Islet of Langerhans (tissue), 1 donor: ENCODE data around the gene CTNNA3.

ENCODE experiments used
- FAIRE-seq: peaks from one replicate; lab custom pipeline; 2011; peaks lifted over from hg19 to GRCh38; lab: Jason Lieb, UNC

CTNNA3 gene

DNA sequence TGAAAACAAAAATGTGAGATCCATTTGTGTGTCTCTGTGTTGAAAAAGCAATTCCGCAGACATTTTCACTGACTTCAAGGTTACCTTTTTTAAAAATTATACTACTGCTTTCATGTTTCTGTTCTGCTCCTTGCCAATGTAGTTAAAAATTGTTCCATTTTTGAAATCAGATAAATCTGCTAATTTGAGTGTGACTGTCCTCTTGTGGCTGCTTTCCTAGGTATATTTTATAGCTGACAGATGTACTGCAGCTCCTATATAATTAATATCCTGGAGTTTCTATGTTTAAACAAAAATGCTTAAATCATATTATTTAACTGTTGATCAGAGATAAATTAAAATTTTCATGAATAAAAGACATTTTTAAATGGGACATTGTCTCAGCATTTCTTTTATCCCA is 947.8 kb downstream of the CTNNA3 start:
- no peak for FAIRE-seq

DNA sequence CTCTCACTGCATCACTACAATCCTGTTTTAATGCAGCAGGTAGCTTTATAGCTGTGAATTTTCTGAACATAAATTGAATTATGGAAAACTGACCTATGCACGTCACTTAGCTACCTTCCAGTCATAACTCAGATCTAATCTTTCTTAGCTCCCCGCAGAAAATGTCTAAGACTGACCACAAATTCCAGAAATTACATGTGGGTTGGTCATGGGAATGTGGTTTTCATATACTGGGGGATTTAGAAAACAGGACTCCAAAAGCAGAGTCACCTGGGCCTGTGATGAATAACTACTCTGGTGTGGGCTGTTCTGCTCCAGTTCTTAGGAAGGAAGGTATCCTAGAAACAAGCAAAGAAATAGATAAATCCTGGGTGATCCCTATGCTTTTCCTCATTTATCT is 948.5 kb downstream of the CTNNA3 start:
- no peak for FAIRE-seq

DNA sequence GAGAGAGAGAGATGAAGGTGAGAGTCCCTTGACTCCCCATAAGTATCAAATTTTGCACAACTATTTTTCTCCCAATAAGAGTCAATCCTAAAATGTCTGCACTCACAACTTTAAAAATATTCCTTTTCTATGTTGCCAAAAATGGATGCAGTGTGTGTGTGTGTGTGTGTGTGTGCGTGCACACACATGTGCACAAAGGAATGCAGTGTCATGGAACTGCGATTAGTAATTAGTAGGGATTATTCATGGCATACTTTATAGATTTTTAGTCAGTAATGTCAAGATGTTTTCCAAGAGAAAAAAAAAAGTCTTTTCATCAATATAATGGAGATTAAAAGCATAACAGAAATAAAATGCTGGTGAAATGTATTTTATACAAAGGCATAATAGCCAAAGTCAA is 949.3 kb downstream of the CTNNA3 start:
- FAIRE-seq: no peak

DNA sequence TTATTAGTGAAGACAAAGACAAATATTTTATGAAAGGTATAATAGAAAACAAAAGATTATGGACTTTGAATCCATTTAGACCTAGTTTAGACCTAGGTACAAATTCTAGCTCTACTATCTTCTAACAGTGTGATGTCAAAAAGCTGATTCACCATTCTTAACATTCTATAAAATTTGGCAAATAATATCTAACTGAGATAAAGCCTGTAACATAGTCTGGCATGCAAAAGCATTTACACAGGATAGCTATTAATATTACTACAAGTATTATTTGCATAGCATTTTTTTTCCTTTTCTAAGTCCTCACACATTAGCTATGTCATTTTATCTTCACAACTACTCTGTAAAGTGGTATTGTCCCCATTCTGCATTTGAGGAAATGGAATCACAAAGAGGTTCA is 949.7 kb downstream of the CTNNA3 start:
- FAIRE-seq: no peak

DNA sequence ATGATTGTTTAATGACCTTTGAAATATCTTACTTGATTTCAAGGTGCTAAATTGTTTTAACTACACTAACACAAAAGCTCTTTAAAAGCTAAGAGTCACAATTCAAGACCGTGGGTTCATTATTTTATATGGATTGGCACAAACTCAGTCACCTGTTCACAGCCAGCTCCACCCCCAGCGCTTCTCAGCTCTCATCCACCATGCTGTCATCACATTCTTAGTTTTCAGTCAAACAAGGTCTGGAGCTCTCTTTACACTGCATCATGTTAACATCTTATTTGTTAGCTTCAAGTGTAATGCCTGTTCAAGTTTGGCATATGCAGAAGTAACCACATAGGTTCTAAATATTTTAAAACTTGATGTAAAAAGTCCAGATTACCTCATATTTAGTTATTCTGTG is 951.1 kb downstream of the CTNNA3 start:
- no peak for FAIRE-seq

DNA sequence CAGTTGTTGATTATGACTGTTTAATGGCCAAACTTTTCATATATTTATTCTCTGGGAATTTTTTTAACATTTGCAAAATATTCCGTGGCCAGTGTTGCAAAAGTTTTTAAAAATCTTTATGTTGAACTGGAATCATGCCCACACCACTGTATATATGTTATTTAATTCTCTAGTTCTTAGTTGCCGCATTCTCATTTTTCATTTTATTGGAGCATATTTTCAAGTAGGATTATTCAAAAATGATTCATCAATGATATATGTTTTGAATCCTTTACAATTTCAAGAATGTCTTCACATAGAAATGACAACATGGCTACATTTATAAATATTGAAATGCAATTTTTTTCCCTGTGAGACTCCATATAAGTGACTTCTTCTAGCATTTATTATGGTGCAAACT is 958.8 kb downstream of the CTNNA3 start:
- no peak for FAIRE-seq

DNA sequence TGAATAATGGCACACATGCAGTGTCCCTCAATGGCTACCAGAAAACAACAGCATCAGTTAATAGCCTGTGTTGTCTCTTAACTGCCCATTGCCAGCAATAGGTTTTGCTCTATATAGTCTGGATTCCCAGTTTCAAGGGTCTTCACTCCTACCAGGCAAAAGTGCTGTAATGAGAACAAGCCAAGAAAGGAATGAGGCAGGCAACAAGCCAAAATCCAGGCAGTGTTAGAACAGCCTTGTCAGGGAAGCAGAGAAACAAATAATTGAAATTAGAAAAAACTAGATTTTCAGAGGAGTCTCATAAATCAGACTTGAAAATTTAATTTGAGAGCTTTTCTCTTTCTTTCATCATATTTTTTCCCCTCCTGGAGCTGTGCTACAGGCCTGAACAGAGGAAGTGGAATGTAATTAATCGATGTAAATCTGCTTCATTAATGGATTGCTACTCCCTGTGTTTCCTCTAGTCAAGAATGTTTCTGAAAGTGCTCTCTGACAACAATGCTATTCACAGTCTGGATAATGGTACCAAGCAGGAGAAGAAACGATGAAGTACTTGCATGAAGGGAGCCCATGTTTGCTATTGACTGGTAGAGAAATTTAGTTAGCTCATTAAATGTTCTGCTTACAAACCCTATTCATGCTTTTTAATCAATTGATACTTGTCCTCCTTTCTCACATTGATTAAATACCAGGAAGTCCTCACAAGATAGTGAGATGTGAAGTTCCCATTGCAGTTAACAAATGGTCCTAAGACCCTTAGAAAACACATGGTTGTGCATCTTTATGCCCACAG is 972.2 kb downstream of the CTNNA3 start:
- FAIRE-seq: no peak

DNA sequence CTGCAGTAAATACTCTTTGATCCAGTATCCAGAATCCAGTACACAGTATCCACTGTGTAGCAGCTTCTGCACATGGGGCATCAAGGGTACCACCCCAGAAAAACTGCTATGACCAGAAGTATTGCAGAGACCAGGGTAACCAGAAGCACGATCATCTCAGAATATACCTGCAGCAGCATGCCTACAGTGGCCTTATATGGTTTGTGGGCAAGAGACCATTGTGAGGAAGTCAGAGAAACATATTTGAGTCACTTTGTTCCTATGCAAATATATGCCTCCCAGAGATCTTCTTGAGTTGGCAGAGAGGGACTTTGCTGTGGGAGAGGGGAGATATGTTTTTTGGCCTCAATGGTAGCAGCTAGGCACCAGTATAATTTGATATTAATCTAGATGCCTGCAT is 976.5 kb downstream of the CTNNA3 start:
- FAIRE-seq: no peak

DNA sequence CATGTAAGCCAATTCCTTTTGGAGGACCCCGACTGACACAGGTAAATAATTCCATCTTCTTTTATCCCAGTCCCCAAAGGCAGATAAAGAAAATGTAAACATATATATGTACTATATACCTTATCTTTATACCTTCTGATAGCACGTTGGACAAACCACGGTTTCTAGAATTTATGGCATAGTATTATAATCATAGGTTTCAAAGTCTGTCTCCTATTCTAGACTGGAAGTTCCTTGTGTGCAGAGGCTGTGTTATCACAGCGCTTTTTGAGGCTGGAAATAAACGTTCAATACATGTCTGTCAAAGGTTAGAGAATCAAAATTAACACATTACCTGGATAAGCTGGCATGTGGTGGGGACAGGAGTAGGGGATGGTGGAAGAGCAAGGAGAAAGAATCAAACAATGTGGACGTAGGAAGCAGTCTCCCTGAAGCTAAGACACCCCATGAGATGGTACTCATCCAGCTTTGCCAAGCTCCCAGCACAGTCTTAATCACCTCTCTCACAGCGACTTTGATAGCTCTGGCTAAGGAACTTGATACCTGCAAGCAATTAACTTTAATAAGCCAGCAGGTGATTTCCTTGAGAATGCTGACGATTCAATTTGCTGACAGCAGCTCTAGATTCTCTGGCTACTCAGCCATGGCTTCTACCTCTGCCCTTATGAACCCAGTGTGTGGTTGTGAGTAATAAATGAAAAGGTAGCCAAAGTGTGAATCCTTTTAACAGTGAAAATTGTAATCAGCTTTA is 978.6 kb downstream of the CTNNA3 start:
- peak; percentile 13 for FAIRE-seq

DNA sequence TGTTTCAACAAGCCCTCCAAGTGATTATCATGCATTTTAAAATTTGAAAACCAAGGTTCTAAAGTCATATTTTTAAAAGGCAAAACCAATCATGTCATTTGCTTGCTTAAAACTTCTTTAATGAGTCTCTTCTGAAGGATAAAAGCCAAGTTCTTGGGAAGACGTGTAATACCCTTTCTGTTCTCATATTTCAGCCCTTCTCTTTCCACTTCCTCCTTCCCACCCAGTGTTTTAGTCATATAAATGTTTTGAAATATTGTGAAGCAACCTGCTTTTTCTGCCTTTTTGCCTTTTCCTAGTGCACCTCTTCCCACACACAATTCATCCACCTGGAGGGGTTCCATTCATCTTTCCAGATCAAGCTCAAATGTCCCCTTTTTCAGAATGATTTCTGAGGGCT is 981.3 kb downstream of the CTNNA3 start:
- no peak for FAIRE-seq

DNA sequence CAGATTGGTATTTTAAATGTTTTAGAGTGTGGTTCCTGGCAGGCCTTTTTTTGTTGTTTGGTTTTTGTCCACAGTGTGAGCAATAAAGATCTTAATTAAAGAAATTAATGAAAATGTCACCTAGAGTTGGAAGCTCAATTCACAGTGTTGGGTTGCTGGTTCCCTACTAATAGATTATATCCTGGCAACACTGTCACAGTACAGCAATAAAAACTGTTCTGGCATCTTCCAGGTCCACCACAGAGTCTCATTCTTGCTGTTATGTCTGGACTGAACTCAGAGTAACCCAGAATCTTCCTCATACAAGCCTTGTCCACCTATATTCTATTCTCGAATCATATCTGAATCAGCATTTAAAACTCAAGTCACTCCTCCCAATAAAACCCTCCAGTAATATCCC is 982.6 kb downstream of the CTNNA3 start:
- no peak for FAIRE-seq

DNA sequence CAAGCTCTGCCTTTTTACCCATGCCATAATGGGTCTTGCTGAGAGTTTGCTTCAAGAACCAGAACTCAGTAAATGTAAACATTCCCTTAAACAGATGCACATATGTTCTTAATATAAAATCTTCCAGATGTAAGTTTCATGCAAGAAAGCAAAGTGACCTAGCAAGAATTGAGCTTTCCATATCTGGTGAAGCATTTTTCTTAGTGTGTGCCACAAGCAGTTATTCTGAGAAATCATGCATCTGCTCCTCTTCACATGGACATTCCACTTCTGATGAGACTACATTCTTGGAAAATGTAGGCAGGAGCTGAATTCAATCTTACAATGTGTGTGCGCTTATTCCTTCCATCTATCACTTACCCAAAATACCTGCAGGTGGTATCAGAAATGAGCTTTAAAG is 997.9 kb downstream of the CTNNA3 start:
- FAIRE-seq: no peak

DNA sequence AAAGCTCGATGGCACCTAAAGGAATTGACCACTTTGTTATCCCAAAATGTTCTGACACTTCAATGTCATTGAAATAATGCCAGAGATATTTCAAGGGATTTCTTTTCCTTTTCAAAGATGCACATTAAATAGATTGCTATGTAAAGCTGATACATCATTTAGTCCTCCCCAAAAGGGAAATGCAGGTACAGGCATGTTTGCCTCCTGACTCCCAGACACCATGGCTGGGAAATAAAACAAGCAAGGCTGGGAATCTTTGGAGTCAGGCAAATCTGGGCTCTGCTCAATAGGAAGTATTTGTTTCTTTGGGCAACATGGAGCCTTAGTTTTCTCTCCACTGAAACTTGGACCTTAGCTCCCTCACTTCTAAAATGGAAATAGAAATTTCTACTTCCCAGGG is 1000.9 kb downstream of the CTNNA3 start:
- FAIRE-seq: no peak

DNA sequence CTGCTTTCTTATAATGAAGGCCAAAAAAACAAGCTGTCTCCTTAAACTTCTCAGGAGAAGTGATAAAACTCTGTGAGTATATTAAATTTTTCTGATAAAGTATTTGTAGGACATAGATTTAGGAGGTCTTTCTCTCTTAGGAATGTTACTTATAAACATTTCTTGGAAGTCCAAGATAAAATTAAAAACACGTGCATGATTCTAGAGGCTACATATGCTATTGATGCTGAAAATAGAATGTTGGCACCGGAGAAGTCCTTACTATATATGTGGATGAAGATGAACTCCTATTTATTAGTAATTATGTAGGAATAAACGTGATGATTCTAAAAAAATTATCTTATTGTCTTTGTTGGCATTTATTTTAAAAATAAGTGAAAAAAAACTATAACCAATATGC is 1011.4 kb downstream of the CTNNA3 start:
- FAIRE-seq: no peak

DNA sequence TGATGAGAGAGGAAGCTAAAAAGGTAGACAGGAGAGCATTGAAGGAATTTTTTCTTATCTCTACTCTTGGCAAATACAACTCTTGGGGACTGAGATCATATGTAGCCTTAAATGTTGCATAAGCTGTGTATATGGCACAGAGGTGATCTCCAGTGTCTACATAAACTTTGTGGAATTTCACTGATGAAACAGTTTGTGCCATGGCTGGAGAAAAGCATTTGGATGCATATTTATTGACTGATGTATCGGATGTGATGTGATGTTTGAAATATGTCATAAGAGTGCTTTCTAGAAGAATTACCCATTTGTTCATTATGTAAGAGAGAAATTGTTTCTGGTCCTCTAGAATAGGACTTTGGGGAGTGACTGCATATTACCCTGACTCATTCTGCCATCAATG is 1015.1 kb downstream of the CTNNA3 start:
- FAIRE-seq: no peak

DNA sequence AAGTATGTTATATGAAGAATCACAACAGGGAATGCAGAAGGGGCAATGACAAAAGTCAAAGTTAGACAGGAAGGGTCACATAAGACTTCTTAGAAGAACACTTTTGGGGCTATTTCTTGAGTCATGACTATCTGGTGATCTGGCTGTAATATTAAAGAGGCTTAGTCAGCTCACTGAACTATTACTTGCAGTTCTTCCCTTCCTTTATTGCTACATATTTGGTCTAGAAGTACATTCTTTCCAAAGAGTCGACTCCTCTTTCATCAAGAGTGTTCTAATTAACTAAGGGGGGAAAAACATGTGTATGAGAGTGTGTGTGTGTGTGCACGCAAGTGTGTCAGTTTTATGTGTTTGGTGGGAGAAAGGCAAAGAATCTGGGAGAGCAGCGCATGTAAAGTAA is 1017.5 kb downstream of the CTNNA3 start:
- no peak for FAIRE-seq

DNA sequence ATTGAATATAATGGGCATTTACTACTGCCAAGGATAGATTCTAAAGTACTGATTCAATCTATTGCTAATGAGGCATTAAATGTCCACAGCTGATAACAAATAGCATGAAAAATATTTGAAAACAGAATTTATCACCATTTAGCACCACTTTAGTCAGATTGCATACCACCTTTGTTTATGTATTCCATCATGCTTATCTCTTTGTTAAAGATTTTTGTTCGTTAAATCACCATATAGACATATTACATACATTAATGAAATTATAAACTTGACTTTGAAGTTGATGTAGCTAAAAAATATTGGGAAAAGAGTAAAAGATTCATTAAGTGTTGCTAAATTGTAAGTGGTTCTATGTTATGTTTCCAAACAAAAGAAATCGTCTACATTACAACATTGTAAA is 1022.9 kb downstream of the CTNNA3 start:
- no peak for FAIRE-seq

DNA sequence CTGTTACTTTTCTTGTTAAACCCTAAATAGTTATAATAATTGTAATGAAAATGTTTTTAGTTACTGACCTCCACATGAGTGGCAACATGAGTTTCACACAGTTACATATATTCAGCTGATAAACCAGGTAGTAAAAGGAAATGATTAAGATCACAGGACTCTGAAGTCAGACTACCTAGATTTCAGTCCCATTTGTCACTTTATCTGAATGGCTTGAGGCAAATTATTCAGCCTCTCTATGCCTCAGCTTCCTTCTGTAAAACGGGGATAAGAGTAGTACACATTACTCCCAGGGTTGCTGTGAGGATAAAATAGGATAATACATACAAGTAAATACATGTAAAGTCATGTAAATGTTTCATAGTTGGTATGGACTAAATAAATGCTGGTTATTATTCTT is 1024.4 kb downstream of the CTNNA3 start:
- FAIRE-seq: no peak

DNA sequence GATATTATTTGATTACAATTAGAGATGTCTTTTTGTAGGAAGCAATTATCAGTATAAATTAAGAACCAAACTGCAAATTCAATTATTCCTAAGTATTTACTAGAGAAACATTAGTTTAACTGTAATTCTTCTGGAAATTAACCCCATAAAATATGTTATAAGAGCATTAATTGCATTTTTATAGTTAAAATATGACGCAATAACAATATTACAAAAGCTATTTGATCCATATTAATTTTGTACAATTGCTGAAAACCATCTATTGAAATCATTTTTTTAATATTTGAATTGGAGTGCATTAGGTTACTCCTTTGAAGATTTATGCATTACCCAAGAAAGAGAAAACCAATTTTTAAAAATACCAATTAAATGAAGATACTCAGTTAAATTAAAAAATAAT is 1024.9 kb downstream of the CTNNA3 start:
- no peak for FAIRE-seq

DNA sequence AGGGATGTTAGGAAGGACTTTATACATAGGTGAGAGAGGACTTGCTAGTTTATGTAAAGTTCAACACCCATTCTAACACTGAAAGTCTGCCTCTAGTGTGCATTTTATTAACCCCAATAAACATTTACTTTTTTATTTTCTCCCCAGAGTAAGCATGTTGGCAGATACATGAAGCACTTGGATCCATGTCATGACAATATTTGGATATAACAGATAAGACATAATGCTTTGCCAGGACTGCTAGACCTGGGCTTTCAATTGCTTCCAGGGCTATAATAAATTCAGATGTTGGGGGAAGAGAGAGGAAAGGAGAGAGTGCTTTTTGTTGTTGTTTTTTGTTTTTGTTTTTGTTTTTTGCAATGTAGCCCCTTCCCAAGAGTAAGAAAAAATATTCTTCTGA is 1039.5 kb downstream of the CTNNA3 start:
- FAIRE-seq: no peak

DNA sequence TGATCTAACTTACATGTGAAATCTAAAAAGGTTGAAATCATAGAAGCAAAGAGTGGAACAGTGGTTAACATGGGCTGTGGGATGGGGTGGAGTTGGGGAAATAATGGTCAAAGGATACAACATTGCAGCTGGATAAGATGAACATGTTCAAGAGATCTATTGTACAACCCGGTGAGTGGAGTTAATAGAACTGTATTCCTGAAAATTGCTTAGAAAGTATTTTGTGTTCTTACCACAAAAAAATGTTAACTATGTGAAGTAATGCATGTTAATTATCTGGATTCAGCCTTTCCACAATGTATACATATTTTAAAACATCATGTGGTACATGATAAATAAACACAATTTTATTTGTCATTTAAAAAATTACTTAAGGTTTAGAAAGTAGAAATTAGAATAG is 1041.1 kb downstream of the CTNNA3 start:
- no peak for FAIRE-seq

DNA sequence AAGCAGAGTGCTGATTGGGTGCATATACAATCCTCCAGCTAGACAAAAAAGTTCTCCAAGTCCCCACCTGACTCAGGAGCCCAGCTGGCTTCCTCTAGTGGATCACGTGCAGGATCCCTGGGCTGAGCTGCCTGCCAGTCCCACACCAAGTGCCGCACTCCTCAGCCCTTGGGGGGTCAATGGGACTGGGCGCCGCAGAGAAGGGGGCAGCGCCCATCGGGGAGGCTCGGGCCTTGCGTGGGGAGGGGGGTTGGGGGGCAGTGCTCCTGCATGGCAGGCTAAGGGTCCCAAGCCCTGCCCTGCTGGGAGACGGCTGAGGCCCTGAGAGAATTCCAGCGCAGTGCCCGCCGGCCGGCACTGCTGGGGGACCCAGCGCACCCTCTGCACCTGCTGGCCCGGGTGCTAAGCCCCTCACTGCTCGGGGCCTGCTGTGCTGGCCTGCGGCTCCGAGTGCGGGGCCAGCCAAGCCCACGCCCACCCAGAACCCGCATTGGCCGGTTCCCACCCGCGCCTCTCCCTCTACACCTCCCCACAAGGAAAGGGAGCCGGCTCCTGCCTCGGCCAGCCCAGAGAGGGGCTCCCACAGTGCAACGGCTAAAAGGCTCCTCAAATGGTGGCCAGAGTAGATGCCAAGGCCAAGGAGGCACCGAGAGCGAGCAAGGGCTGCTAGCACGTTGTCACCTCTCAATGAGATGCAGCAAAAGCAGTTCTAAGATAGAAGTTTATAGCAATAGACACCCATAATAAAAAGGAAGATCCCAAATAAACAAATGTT is 1044.5 kb downstream of the CTNNA3 start:
- FAIRE-seq: no peak

DNA sequence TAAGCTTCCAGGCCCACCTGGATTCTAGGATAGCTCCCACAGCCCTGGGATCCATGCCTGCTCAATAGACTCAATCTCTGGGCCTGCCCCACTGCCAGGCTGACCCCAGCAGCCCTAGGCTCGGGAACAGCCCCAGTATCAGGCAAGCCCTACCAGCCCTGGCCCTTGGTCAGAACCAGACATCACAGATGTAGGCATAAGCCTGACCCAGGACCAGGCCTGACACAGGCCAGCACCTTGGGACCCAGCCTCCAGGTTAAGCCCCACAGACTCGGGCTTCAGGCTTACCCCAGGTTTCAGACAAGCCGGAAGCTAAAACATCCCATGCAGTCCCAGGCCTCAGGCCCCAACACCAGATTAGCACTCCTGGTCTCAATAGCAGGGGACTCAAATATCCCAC is 1046.4 kb downstream of the CTNNA3 start:
- FAIRE-seq: no peak
